Activated naive CD8-positive, alpha-beta T cell (primary cell): ENCODE data around the gene APPL1.

Experiments used
- H3K27ac Mint-ChIP-seq: one replicate; pipeline ENCODE4 v1.8.0; 2021; ENCODE audit warnings: mixed read lengths
- H3K27me3 Mint-ChIP-seq: one replicate; pipeline ENCODE4 v1.8.0; 2021; ENCODE audit warnings: mixed read lengths
- H3K36me3 Mint-ChIP-seq: one replicate; pipeline ENCODE4 v1.8.0; 2021; ENCODE audit warnings: mixed read lengths
- H3K4me1 Mint-ChIP-seq: one replicate; pipeline ENCODE4 v1.8.0; 2021; ENCODE audit warnings: low read depth, mixed read lengths
- H3K4me3 Mint-ChIP-seq: one replicate; pipeline ENCODE4 v1.8.0; 2021; ENCODE audit warnings: mild to moderate bottlenecking, mixed read lengths
- H3K9me3 Mint-ChIP-seq: one replicate; pipeline ENCODE4 v1.8.0; 2021; ENCODE audit warnings: low read depth, mixed read lengths

Gene APPL1

DNA sequence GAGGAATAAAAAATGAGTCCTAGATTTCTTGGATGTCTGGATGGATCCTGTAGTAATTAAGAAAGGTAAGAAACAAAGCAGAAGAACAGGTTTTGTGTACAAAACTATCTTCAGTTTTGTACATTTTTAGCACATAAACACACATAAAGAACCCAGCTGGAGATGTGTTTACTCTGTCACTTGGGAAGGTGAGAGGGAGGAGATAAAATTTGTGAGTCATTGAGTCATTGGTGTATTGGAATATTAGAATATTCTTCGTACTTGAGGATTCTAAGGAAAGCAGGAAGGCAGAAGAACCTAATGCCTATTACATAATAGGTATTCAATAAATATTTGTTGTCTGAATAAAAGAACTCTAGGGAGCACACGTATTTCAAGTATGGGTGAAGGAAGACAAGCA, 17.4 kb downstream of the APPL1 start:
- H3K36me3 Mint-ChIP-seq: peaks cover 17% of the 10 kb centered on the region
- H3K4me1 Mint-ChIP-seq: no peaks in the 10 kb centered on the region
- H3K27ac Mint-ChIP-seq: no peak overlapping the region
- no peak overlapping the region for H3K4me3 Mint-ChIP-seq
- H3K27me3 Mint-ChIP-seq: no peaks in the 10 kb centered on the region
- H3K9me3 Mint-ChIP-seq: no peaks in the 10 kb centered on the region

DNA sequence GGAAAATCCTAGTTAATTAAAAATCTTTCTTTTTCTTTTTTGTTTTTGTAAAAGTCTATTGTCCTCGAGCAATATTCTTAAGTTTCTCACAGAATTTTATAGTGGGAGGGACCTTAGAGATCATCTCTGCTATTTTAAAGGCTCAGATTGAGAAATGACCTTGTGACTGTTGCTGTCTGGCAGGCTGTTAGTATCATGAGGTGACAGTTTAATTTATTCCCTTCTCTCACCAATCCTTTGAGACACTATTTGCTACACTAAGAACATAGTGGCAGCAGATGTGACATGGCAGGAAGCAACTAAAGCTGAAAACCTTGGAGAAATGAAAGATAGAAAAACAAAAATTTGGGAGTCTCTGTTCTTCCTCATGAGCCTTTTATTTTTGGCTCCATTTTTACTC, 24.9 kb downstream of the APPL1 start:
- H3K36me3 Mint-ChIP-seq: peaks cover 8% of the 10 kb centered on the region
- H3K4me1 Mint-ChIP-seq: no peaks in the 10 kb centered on the region
- no peaks in the 10 kb centered on the region for H3K9me3 Mint-ChIP-seq
- H3K27me3 Mint-ChIP-seq: no peaks in the 10 kb centered on the region
- no peak overlapping the region for H3K27ac Mint-ChIP-seq
- H3K4me3 Mint-ChIP-seq: no peak overlapping the region

- no peaks in the 10 kb centered on the region for H3K4me1 Mint-ChIP-seq
- peaks cover 18% of the 10 kb centered on the region for H3K36me3 Mint-ChIP-seq
- H3K9me3 Mint-ChIP-seq: no peaks in the 10 kb centered on the region
- H3K27ac Mint-ChIP-seq: no peak overlapping the region
- H3K4me3 Mint-ChIP-seq: no peak overlapping the region
- H3K27me3 Mint-ChIP-seq: no peaks in the 10 kb centered on the region
Observed at GRCh38 chr3:57256844-57257243, 29.3 kb downstream of the APPL1 start.

DNA sequence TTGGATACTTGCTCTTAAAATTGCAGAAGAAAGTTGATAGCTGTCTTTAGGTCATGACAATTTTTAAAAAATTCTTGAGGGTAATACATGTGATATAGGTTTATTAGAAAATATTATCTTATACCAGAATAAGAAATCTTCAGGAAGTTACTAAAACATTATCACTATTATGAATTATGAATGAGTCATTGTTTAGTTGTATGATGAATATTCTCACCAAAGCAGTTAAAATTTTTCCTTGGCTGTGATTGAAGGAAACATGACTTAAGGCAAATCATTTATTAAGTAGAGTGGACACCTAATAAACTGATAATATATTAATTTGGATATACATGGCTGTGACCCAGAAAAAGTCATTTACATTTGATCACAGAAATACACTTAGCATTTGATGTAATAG, 30.1 kb downstream of the APPL1 start:
- no peaks in the 10 kb centered on the region for H3K9me3 Mint-ChIP-seq
- H3K36me3 Mint-ChIP-seq: peaks cover 23% of the 10 kb centered on the region
- H3K27ac Mint-ChIP-seq: no peak overlapping the region
- H3K4me1 Mint-ChIP-seq: no peaks in the 10 kb centered on the region
- no peaks in the 10 kb centered on the region for H3K27me3 Mint-ChIP-seq
- H3K4me3 Mint-ChIP-seq: no peak overlapping the region

DNA sequence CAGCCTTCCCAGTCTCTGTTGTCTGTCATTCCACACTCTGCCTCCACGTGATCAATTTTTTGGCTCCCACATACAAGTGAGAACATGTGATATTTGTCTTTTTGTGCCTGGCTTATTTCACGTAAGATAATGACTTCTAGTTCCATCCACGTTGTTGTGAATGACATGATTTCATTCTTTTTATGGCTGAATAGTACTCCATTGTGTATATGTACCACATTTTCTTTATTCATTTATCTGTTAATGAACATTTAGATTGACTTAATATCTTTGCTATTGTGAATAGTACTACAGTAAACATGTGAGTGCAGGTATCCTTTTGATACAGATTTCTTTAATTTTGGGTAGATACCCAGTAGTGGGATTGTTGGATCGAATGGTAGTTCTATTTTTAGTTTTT, 33.6 kb downstream of the APPL1 start:
- H3K4me1 Mint-ChIP-seq: no peaks in the 10 kb centered on the region

GRCh38 chr3:57261929-57262328, 34.4 kb downstream of the APPL1 start:
- Mint-ChIP-seq H3K27ac (no peak overlapping the region), H3K36me3 (peaks cover 53% of the 10 kb centered on the region), H3K4me1 (no peaks in the 10 kb centered on the region), H3K27me3 (no peaks in the 10 kb centered on the region), H3K4me3 (no peak overlapping the region), H3K9me3 (peaks cover 6% of the 10 kb centered on the region)

More for the DNA sequence above, 33.6 kb downstream of the APPL1 start:
- no peaks in the 10 kb centered on the region for H3K27me3 Mint-ChIP-seq
- H3K4me3 Mint-ChIP-seq: no peak overlapping the region
- H3K36me3 Mint-ChIP-seq: peaks cover 45% of the 10 kb centered on the region
- H3K9me3 Mint-ChIP-seq: peaks cover 6% of the 10 kb centered on the region
- H3K27ac Mint-ChIP-seq: no peak overlapping the region

DNA sequence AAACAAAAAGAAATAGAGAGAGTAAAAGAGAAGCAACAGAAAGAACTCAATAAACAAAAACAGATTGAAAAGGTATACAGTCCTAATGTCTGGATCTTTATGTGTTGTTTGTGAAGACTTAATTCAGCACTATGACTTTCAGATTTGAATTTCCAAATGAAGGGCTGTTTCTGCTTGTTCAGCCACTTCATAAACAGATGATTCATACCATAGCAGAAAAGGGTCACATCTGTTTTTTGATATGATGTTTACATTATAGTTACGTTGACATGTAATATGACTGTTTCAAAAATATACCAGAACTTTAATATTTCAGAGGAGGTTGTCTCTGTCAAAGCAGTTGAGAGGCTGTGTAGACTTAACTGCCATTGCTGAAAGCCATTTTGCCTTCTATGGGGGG, 40.9 kb downstream of the APPL1 start:
- Mint-ChIP-seq H3K4me3 (no peak overlapping the region), H3K9me3 (peaks cover 6% of the 10 kb centered on the region), H3K4me1 (no peaks in the 10 kb centered on the region), H3K36me3 (peaks cover 49% of the 10 kb centered on the region), H3K27me3 (no peaks in the 10 kb centered on the region), H3K27ac (no peak overlapping the region)

DNA sequence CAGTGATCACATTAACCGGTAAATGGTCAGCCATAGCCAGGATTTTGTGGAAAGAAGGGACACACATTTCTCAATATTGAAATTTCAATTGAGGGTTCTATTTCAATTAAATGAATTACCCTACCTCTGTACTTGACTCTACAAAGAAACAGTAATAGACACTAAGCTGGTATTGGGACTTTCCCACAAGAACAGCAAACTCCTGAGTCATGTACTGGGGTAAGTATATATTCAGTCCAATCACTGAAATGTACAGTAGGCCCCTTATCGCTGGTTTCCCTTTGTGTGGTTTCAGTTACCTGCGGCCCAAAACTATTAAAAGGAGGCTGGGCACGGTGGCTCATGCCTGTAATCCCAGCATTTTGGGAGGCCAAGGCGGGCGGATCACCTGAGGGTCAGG, 47.3 kb downstream of the APPL1 start:
- no peaks in the 10 kb centered on the region for H3K9me3 Mint-ChIP-seq

DNA sequence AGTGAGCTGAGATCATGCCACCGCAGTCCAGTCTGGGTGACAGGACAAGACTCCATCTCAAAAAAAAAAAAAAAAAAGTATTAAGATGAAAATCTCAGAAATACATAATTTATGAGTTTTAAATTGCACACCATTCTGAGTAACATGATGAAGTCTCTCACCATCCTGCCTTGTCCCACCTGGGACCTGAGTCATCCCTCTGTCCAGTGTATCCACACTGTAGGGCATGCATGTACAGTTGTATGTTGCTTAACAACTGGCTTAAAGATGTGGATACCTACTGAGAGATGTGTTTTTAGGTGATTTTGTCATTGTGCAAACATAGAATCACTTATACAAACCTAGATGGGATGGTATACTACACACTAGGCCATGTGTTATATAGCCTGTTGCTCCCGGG, 47.9 kb downstream of the APPL1 start:
- Mint-ChIP-seq H3K27ac (no peak overlapping the region), H3K36me3 (peaks cover 10% of the 10 kb centered on the region), H3K4me3 (no peak overlapping the region), H3K9me3 (no peaks in the 10 kb centered on the region), H3K27me3 (no peaks in the 10 kb centered on the region), H3K4me1 (no peaks in the 10 kb centered on the region)

More for the DNA sequence above, 47.3 kb downstream of the APPL1 start:
- Mint-ChIP-seq H3K4me3 (no peak overlapping the region), H3K4me1 (no peaks in the 10 kb centered on the region), H3K36me3 (peaks cover 10% of the 10 kb centered on the region), H3K27ac (no peak overlapping the region), H3K27me3 (no peaks in the 10 kb centered on the region)

DNA sequence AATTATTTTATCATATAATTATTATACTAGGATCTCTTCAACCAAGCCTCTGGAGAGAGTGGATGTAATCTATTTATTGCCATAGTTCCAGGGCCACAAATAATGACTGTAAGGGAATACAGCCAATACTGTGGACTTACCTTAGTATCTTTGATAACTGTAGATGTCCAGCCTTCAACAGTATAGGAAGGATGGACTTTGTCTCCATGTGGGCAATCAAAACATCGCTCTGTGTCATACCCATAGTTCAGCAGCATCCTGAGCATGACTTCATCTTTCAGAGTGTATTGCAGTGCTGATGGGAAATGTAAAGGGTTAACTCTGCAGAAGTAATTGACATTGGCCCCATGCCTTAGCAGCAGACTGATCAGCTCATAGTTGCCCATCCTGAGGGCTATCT, 50.7 kb downstream of the APPL1 start:
- Mint-ChIP-seq H3K27me3 (no peaks in the 10 kb centered on the region), H3K36me3 (no peaks in the 10 kb centered on the region), H3K9me3 (no peaks in the 10 kb centered on the region), H3K4me1 (no peaks in the 10 kb centered on the region), H3K27ac (no peak overlapping the region), H3K4me3 (no peak overlapping the region)

GRCh38 chr3:57279685-57280084, 52.2 kb downstream of the APPL1 start:
- Mint-ChIP-seq H3K27me3 (no peaks in the 10 kb centered on the region), H3K36me3 (no peaks in the 10 kb centered on the region), H3K9me3 (no peaks in the 10 kb centered on the region), H3K4me3 (no peak overlapping the region), H3K27ac (no peak overlapping the region), H3K4me1 (no peaks in the 10 kb centered on the region)

- Mint-ChIP-seq H3K27me3 (no peaks in the 10 kb centered on the region), H3K36me3 (no peaks in the 10 kb centered on the region), H3K9me3 (no peaks in the 10 kb centered on the region), H3K4me3 (no peak overlapping the region), H3K27ac (no peak overlapping the region), H3K4me1 (no peaks in the 10 kb centered on the region)
Observed at GRCh38 chr3:57281715-57282114, 54.2 kb downstream of the APPL1 start.

DNA sequence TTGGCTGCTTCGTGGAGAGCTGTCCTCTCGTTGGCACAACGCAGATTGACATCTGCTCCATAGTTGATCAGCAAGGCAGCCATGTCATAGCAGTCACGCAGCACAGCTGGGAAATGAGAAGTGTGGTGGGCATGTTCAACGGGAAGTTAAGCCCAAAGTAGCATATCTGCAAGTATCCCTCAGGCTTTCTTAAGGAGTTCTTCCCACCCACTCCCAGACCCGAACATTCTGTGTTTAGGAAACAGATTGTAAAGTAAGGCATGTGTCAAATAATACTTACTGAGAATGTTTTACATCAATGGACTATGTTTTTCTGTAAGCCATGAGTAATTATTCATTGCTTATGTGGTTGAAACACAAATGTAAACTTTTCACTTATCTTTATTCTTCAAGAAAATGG, 55.8 kb downstream of the APPL1 start:
- Mint-ChIP-seq H3K9me3 (no peaks in the 10 kb centered on the region), H3K27ac (no peak overlapping the region), H3K27me3 (no peaks in the 10 kb centered on the region), H3K36me3 (no peaks in the 10 kb centered on the region), H3K4me1 (no peaks in the 10 kb centered on the region), H3K4me3 (no peak overlapping the region)

DNA sequence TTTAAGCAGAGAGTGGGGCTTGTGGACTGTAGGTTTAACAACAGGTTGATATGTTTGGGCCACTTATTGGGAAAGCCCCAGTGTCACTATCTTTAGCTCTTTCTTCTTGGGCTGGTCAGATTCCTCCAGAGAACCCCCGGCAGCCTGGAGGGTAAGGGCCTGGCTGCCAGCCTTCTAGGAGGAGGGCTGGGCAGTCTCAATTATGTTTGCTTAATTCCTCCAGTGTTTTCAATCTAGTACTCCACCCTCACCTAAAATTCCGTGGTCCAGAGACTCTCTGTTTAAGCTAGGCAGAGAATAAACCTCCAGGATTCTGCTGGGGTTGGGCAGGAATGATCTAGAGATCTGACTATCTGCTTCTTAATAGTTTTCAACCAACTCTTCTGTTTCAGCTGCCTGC, 59.7 kb downstream of the APPL1 start:
- H3K27ac Mint-ChIP-seq: no peak overlapping the region
- peaks cover 5% of the 10 kb centered on the region for H3K27me3 Mint-ChIP-seq
- H3K4me3 Mint-ChIP-seq: no peak overlapping the region
- H3K9me3 Mint-ChIP-seq: no peaks in the 10 kb centered on the region
- H3K4me1 Mint-ChIP-seq: no peaks in the 10 kb centered on the region
- no peaks in the 10 kb centered on the region for H3K36me3 Mint-ChIP-seq

DNA sequence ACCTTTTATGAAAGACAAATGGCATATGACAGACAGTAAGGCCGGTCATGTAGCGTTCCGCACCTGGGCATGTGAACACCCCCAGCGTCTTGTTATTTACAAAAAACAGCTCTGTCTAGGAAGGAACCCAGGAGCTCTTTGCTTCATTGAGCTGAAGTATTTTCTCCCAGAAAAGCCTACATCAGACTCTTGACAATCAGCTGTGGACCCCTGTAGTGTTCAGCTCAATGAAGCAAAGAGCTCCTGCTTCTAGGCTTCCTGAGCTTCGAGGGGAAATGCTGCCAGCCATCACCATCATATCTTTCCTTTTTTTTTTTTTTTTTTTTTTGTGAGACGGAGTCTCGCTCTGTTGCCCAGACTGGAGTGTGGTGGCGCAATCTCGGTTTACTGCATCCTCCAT, 60.9 kb downstream of the APPL1 start:
- H3K36me3 Mint-ChIP-seq: no peaks in the 10 kb centered on the region
- H3K27me3 Mint-ChIP-seq: peaks cover 6% of the 10 kb centered on the region
- H3K27ac Mint-ChIP-seq: no peak overlapping the region
- H3K4me3 Mint-ChIP-seq: no peak overlapping the region
- H3K9me3 Mint-ChIP-seq: no peaks in the 10 kb centered on the region
- H3K4me1 Mint-ChIP-seq: no peaks in the 10 kb centered on the region

- no peaks in the 10 kb centered on the region for H3K9me3 Mint-ChIP-seq
- H3K27me3 Mint-ChIP-seq: peaks cover 11% of the 10 kb centered on the region
- H3K4me3 Mint-ChIP-seq: no peak within 1 kb of the TSS
- H3K27ac Mint-ChIP-seq: no peak within 1 kb of the TSS
- no peaks in the 10 kb centered on the region for H3K4me1 Mint-ChIP-seq
- no peaks in the 10 kb centered on the region for H3K36me3 Mint-ChIP-seq
Observed at GRCh38 chr3:57292159-57292896, 64.8 kb downstream of the APPL1 start, which contains the start of gene ASB14. TSS of gene ASB14 (minus strand) at chr3:57292685. CDS start at chr3:57292033, 652 bp downstream.
